HepG2 (cell line): ENCODE data around the gene RYR2.

Source experiments
- FOXA1 ChIP-seq, 2 experiments: fragments of 450-650 bp in 1 of 2; sonication (generic) in 1 of 2; formaldehyde crosslinking in 1 of 2; IDR thresholded peaks; 2 replicates each; pipeline versions ENCODE4 v1.4.0 to v1.6.1; 2016 to 2020; ENCODE audit warnings: missing genetic modification reagents in 1 of 2
- TF ChIP-seq, protein P1 (sequence below), 2 experiments: sonication (generic) in 1 of 2; formaldehyde crosslinking in 1 of 2; IDR thresholded peaks; 2 replicates each; pipeline versions ENCODE4 v1.5.1 to v1.6.1; 2011 to 2020; ENCODE audit warnings: borderline replicate concordance in 1 of 2, low read depth in 1 of 2, low read length in 1 of 2, mild to moderate bottlenecking in 1 of 2, missing genetic modification reagents in 1 of 2, moderate library complexity in 1 of 2

DNA sequence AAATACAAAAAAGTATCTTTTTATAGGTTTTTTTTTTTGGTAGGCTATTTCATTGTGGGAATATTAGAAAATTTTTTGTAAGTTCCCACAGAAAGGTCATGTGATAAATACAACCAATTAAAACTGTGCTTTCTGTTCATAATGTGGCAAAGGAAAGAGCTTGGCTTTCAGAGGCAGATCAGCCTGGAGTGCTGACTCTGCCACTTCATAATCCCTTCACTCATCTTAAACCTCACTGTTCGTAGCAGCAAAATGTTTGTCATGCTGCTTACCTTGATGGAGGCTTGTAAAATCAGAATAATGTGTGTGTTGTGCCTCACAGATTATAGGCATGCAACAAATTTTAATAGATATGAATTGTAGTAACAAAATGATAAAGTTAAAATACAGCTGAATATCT is 671.9 kb downstream of the RYR2 start:
- TF ChIP-seq, protein P1, sequence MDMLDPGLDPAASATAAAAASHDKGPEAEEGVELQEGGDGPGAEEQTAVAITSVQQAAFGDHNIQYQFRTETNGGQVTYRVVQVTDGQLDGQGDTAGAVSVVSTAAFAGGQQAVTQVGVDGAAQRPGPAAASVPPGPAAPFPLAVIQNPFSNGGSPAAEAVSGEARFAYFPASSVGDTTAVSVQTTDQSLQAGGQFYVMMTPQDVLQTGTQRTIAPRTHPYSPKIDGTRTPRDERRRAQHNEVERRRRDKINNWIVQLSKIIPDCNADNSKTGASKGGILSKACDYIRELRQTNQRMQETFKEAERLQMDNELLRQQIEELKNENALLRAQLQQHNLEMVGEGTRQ (IDR thresholded peaks at IDR 0.05; ENCODE audit: low read depth, low read length): no peak
- TF ChIP-seq, protein P1 (CRISPR knock-in tag; IDR thresholded peaks at IDR 0.05; ENCODE audit: borderline replicate concordance): no peak
- TF ChIP-seq FOXA1 (IDR thresholded peaks at IDR 0.05) (no peak), FOXA1 (CRISPR knock-in tag; IDR thresholded peaks at IDR 0.05) (no peak)
